Hepatocyte (in vitro differentiated cells): Measurements from ENCODE around the gene FARP2. TPM values are rescaled to one million over a fixed set of nuclear protein-coding genes. Genes with fewer than 3 reads are reported as not detected.

Experiments
- DNase-seq: peaks from one replicate; pipeline ENCODE4 v3.0.0-alpha.2; 2016; ENCODE audit warnings: low spot score
- H2AFZ ChIP-seq: fragments of 200-600 bp; sonication (generic); 2 replicates; pipeline ENCODE4 v1.6.0; 2016; ENCODE audit warnings: antibody characterized with exemption, mild to moderate bottlenecking
- H3K27ac ChIP-seq: fragments of 200-600 bp; sonication (generic); 2 replicates; pipeline ENCODE4 v1.5.1; 2016; ENCODE audit warnings: mild to moderate bottlenecking
- H3K27me3 ChIP-seq: fragments of 200-600 bp; sonication (generic); 2 replicates; pipeline ENCODE4 v1.6.1; 2016
- H3K36me3 ChIP-seq: fragments of 200-600 bp; sonication (generic); replicated peaks from 2 replicates; pipeline ENCODE4 v1.5.1; 2016; ENCODE audit warnings: low read depth; ENCODE audit not compliant: insufficient read depth
- H3K4me1 ChIP-seq: fragments of 200-600 bp; sonication (generic); 2 replicates; pipeline ENCODE4 v1.5.1; 2016; ENCODE audit warnings: mild to moderate bottlenecking, moderate library complexity; ENCODE audit not compliant: insufficient read depth
- H3K4me2 ChIP-seq: fragments of 200-600 bp; sonication (generic); 2 replicates; pipeline ENCODE4 v1.6.0; 2016
- H3K4me3 ChIP-seq: fragments of 200-600 bp; sonication (generic); 2 replicates; pipeline ENCODE4 v1.5.1; 2016; ENCODE audit warnings: mild to moderate bottlenecking
- H3K79me2 ChIP-seq: fragments of 200-600 bp; sonication (generic); 2 replicates; pipeline ENCODE4 v1.6.0; 2017; ENCODE audit warnings: mild to moderate bottlenecking
- H3K9me2 ChIP-seq: fragments of 200-600 bp; sonication (generic); replicated peaks from 2 replicates; pipeline ENCODE4 v1.6.0; 2017; ENCODE audit warnings: mild to moderate bottlenecking; ENCODE audit not compliant: insufficient read depth
- H3K9me3 ChIP-seq: fragments of 200-600 bp; sonication (generic); 2 replicates; pipeline ENCODE4 v1.5.1; 2016; ENCODE audit warnings: low read depth, mild to moderate bottlenecking
- H4K20me1 ChIP-seq: fragments of 200-600 bp; sonication (generic); 2 replicates; pipeline ENCODE4 v1.6.0; 2016; ENCODE audit warnings: mild to moderate bottlenecking; ENCODE audit not compliant: insufficient read depth, poor library complexity, severe bottlenecking
- EZH2 ChIP-seq: fragments of 200-600 bp; sonication (generic); IDR thresholded peaks from 2 replicates; pipeline ENCODE4 v1.6.1; 2016; ENCODE audit warnings: antibody characterized with exemption, mild to moderate bottlenecking, borderline replicate concordance
- EZH2phosphoT487 ChIP-seq: fragments of 200-600 bp; sonication (generic); IDR thresholded peaks from one replicate; pipeline ENCODE4 v1.6.1; 2018; ENCODE audit warnings: antibody characterized with exemption, mild to moderate bottlenecking, low read depth, moderate library complexity; ENCODE audit not compliant: unreplicated experiment, severe bottlenecking
- WGBS: methylation state at CpG from one replicate; pipeline ENCODE4 v1.1.6; 2016; ENCODE audit warnings: low lambda C conversion rate; ENCODE audit errors: missing lambda C conversion rate; 5-methylcytosine and 5-hydroxymethylcytosine counted together
- polyA plus RNA-seq: library from polyadenylated mRNA; unstranded; fragments of >200 nt; fragmentation: Nextera tagmentation; extraction: Ambion mirVana; gene quantifications from 2 replicates; pipeline ENCODE4 v1.2.1, GENCODE V29; 2016
- total RNA-seq: library from RNA; depleted of rRNA; stranded (reverse); fragments of >200 nt; gene quantifications from 2 replicates; pipeline ENCODE4 v1.2.3, GENCODE V29; 2014
- TF ChIP-seq, protein P1 (sequence below): fragments of 200-600 bp; sonication (generic); IDR thresholded peaks from 2 replicates; pipeline ENCODE4 v1.5.1; 2016; ENCODE audit warnings: antibody characterized with exemption, mild to moderate bottlenecking; ENCODE audit not compliant: poor library complexity

Gene FARP2
- total and polyA plus RNA-seq, 2 experiments from 2014 or later: 29.1 to 29.6 TPM

DNA sequence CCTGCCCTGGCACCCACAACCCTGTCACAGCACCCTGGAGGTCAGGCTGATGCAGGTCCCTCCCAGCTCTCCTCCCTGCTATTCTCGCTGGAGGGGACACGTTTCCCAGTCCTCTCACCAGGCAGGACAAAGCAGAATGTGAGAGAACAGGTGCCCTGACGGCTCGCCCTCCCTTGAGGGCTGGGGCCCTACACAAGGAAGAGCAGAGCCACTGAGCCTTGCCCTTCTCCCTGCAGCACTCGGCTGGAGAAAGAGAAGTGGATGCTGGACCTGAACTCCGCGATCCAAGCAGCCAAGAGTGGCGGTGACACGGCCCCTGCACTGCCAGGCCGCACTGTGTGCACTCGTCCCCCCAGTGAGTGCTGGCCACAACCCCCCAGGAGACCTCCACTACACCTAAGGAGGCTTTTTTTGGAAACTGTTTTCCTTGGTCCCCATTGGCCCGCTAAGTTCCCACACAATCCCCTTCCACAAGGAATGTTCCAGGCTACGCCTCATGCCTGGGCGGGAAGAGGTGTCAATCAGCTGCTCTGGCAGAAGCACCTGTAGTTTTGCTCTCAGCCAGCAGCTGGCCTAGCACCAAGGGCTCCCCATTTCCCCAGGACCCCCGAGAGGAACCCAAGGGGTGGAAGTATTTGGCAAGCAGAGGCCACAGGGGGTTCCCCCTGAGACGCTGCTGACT, 134.9 kb downstream of the FARP2 start:
- no peaks in the 10 kb centered on the region for H3K27me3 ChIP-seq
- H3K79me2 ChIP-seq: no peaks in the 10 kb centered on the region
- no peaks in the 10 kb centered on the region for H3K9me3 ChIP-seq
- H3K36me3 ChIP-seq: no peaks in the 10 kb centered on the region
- 88% methylated on average over 16 of the region's 16 CpGs for whole genome bisulfite sequencing
- H3K9me2 ChIP-seq: no peaks in the 10 kb centered on the region
- no peak overlapping the region for H2AFZ ChIP-seq
- no peak overlapping the region for H3K27ac ChIP-seq
- DNase-seq: no peak
- H3K4me3 ChIP-seq: no peak overlapping the region
- H3K4me1 ChIP-seq: no peaks in the 10 kb centered on the region
- TF ChIP-seq, protein P1, sequence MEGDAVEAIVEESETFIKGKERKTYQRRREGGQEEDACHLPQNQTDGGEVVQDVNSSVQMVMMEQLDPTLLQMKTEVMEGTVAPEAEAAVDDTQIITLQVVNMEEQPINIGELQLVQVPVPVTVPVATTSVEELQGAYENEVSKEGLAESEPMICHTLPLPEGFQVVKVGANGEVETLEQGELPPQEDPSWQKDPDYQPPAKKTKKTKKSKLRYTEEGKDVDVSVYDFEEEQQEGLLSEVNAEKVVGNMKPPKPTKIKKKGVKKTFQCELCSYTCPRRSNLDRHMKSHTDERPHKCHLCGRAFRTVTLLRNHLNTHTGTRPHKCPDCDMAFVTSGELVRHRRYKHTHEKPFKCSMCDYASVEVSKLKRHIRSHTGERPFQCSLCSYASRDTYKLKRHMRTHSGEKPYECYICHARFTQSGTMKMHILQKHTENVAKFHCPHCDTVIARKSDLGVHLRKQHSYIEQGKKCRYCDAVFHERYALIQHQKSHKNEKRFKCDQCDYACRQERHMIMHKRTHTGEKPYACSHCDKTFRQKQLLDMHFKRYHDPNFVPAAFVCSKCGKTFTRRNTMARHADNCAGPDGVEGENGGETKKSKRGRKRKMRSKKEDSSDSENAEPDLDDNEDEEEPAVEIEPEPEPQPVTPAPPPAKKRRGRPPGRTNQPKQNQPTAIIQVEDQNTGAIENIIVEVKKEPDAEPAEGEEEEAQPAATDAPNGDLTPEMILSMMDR: no peak
- TF ChIP-seq EZH2phosphoT487 (no peak), EZH2 (no peak)
- no peaks in the 10 kb centered on the region for H4K20me1 ChIP-seq
- no peak overlapping the region for H3K4me2 ChIP-seq

DNA sequence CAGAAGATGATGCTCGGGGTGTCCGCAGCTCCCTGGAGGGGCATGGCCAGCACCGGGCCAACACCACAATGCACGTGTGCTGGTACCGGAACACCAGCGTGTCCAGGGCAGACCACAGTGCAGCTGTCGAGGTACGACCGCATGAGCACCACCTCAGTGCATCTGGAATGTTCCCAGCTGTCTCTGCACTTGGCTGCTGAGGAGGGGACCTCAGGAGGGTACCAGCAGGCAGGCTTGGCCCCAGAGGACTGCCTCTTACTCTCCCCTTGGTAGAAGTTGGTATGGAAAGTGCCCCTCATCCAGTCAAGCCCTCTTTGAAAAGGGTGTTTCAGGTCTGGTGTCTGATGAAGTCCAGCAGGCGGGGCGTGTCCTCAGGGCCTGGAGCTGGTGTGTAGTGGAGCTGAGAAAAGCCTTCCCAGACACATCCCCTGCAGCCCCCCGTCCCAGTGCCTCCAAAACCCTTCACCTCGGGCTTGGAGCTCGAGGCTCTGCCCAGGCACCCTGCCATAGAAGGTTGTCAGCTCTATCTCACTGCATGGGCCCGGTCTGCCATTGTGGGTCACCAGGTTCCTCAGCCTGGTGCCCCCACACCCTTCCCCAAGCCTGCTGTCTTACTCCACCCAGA, 135.6 kb downstream of the FARP2 start:
- H3K27me3 ChIP-seq: no peaks in the 10 kb centered on the region
- H3K9me2 ChIP-seq: no peaks in the 10 kb centered on the region
- no peaks in the 10 kb centered on the region for H3K36me3 ChIP-seq
- no peaks in the 10 kb centered on the region for H3K79me2 ChIP-seq
- no peaks in the 10 kb centered on the region for H3K9me3 ChIP-seq
- H3K4me2 ChIP-seq: no peak overlapping the region
- 94% methylated on average over 15 of the region's 15 CpGs for WGBS
- no peak overlapping the region for H2AFZ ChIP-seq
- H4K20me1 ChIP-seq: no peaks in the 10 kb centered on the region
- H3K4me3 ChIP-seq: no peak overlapping the region
- no peak overlapping the region for H3K27ac ChIP-seq
- no peak for DNase-seq
- TF ChIP-seq, protein P1: no peak
- no peaks in the 10 kb centered on the region for H3K4me1 ChIP-seq

DNA sequence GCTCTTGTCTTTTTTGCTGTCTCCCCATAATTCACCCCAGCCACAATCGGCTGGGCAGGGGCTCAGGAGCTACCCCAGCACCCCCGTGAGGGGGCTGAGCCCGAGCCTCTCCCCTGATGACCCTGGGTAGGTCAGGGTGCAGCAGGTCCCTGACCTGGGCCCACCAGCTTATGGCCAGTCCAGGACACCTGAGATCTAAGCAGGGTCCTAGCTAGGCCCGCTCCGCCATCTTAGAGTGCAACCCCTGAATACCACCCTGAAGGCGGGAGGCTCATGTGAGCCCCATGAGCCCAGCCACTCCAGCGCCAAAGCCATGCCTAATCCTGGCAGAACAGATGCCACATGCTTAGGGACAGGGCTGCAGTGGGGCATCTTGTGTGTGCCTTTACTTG, 136.1 kb downstream of the FARP2 start:
- H3K27ac ChIP-seq: no peak overlapping the region
- H3K79me2 ChIP-seq: no peaks in the 10 kb centered on the region
- no peak overlapping the region for H3K4me3 ChIP-seq
- H3K9me2 ChIP-seq: no peaks in the 10 kb centered on the region
- H3K27me3 ChIP-seq: no peaks in the 10 kb centered on the region
- no peak for TF ChIP-seq EZH2
- TF ChIP-seq EZH2phosphoT487: no peak
- TF ChIP-seq, protein P1: no peak
- no peak overlapping the region for H2AFZ ChIP-seq
- no peak overlapping the region for H3K4me2 ChIP-seq
- H4K20me1 ChIP-seq: no peaks in the 10 kb centered on the region
- no peaks in the 10 kb centered on the region for H3K4me1 ChIP-seq
- WGBS: 96% methylated on average over 7 of the region's 7 CpGs
- DNase-seq: no peak
- no peaks in the 10 kb centered on the region for H3K36me3 ChIP-seq
- no peaks in the 10 kb centered on the region for H3K9me3 ChIP-seq
